Gastroesophageal sphincter (tissue), 2 donors: Measurements from ENCODE around the gene UGT8.

Experiments used
- POLR2A ChIP-seq, 2 donors: fragments of 450-650 bp; IDR thresholded peaks; one replicate each; pipeline ENCODE4 v1.6.1; 2017; ENCODE audit warnings: antibody characterized with exemption in 2 of 2, mild to moderate bottlenecking in 2 of 2, moderate library complexity in 1 of 2
- POLR2AphosphoS5 ChIP-seq: sonication (generic); formaldehyde crosslinking; IDR thresholded peaks from one replicate; pipeline ENCODE4 v1.6.1; 2017; ENCODE audit warnings: antibody characterized with exemption

DNA sequence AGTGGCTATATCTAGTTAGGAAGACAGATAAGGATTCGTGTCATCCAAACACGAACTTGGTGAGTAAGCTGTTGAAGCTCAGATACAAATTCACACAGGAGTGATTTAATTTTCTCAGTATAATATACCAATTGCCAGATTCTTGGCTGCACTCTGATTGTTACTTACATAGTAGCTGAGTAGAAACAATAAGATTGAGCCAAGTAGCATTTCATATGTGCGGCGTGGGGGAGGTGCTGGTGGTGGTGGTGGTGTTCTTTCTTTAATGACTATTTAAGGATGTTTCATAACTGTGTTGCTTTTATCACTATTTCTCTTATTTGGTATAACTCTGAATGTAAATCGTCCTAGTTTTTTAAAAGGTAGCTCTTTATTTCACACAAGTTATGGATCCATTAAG lies 102.9 kb downstream of the UGT8 start:
- no peak for TF ChIP-seq POLR2A (IDR thresholded peaks at IDR 0.05)
- no peak for TF ChIP-seq POLR2AphosphoS5
